Liver (tissue), 9 donors: ENCODE measurements around the gene ASIC4. TPM values are rescaled to one million over a fixed set of nuclear protein-coding genes. Genes with fewer than 3 reads are reported as not detected.

Source experiments
- DNase-seq: peaks from one replicate; pipeline ENCODE4 v3.0.0-alpha.2; 2017; ENCODE audit warnings: low spot score
- H3K27ac ChIP-seq, 2 donors: one replicate each; pipeline ENCODE4 v1.7.0; 2013; ENCODE audit warnings: inconsistent platforms in 2 of 2, low read length in 2 of 2, control low read depth in 1 of 2, low read depth in 1 of 2, mild to moderate bottlenecking in 1 of 2
- H3K27me3 ChIP-seq, 4 donors: one replicate each; pipeline versions ENCODE4 v1.6.1 to v1.7.0; 2013; ENCODE audit warnings: low read length in 3 of 4, inconsistent platforms in 1 of 4, mild to moderate bottlenecking in 1 of 4, moderate library complexity in 1 of 4; ENCODE audit not compliant: control insufficient read depth in 4 of 4, insufficient read depth in 4 of 4
- H3K36me3 ChIP-seq, 4 donors: one replicate each; pipeline versions ENCODE4 v1.6.1 to v1.7.0; 2013; ENCODE audit warnings: low read length in 3 of 4, mild to moderate bottlenecking in 3 of 4, low read depth in 1 of 4, moderate library complexity in 1 of 4; ENCODE audit not compliant: control insufficient read depth in 4 of 4, insufficient read depth in 3 of 4
- H3K4me1 ChIP-seq, 4 donors: one replicate each; pipeline versions ENCODE4 v1.6.1 to v1.7.0; 2013; ENCODE audit warnings: low read length in 3 of 4, mild to moderate bottlenecking in 3 of 4, moderate library complexity in 1 of 4; ENCODE audit not compliant: control insufficient read depth in 4 of 4, insufficient read depth in 4 of 4
- H3K4me3 ChIP-seq, 3 donors: one replicate each; pipeline versions ENCODE4 v1.6.1 to v1.7.0; 2013; ENCODE audit warnings: low read length in 3 of 3, control low read depth in 1 of 3, low read depth in 1 of 3, mild to moderate bottlenecking in 1 of 3
- H3K9ac ChIP-seq, 2 donors: one replicate each; pipeline ENCODE4 v1.7.0; 2013; ENCODE audit warnings: low read length in 2 of 2, mild to moderate bottlenecking in 2 of 2, moderate library complexity in 2 of 2, control low read depth in 1 of 2, low read depth in 1 of 2
- H3K9me3 ChIP-seq, 4 donors: one replicate each; pipeline versions ENCODE4 v1.6.1 to v1.7.0; 2013; ENCODE audit warnings: low read length in 3 of 4; ENCODE audit not compliant: control insufficient read depth in 4 of 4
- FOXA1 ChIP-seq: IDR thresholded peaks from 2 replicates; pipeline ENCODE4 v1.6.1; 2016; ENCODE audit warnings: antibody characterized with exemption
- GABPA ChIP-seq, 2 donors: IDR thresholded peaks in 1 of 2; conservative IDR thresholded peaks in 1 of 2; 2 replicates each; pipeline ENCODE4 v1.6.1; 2016; ENCODE audit warnings: antibody characterized with exemption in 2 of 2, mild to moderate bottlenecking in 1 of 2, moderate library complexity in 1 of 2
- HNF4A ChIP-seq, 2 donors: conservative IDR thresholded peaks; 2 replicates each; pipeline ENCODE4 v1.6.1; 2016; ENCODE audit warnings: antibody characterized with exemption in 2 of 2, mild to moderate bottlenecking in 2 of 2
- JUND ChIP-seq, 2 donors: IDR thresholded peaks; 2 replicates each; pipeline ENCODE4 v1.6.1; 2016; ENCODE audit warnings: antibody characterized with exemption in 2 of 2
- NR2F2 ChIP-seq: IDR thresholded peaks from 2 replicates; pipeline ENCODE4 v1.6.1; 2016; ENCODE audit warnings: antibody characterized with exemption
- RXRA ChIP-seq, 2 donors: IDR thresholded peaks; 2 replicates each; pipeline ENCODE4 v1.6.1; 2017 to 2018; ENCODE audit warnings: antibody characterized with exemption in 2 of 2, mild to moderate bottlenecking in 1 of 2
- TAF1 ChIP-seq: conservative IDR thresholded peaks from 2 replicates; pipeline ENCODE4 v1.6.1; 2016; ENCODE audit warnings: antibody characterized with exemption, mild to moderate bottlenecking
- YY1 ChIP-seq: IDR thresholded peaks from 2 replicates; pipeline ENCODE4 v1.6.1; 2016; ENCODE audit warnings: antibody characterized with exemption, mild to moderate bottlenecking
- WGBS: extraction: QIAGEN DNeasy Blood & Tissue Kit; methylation state at CpG from one replicate; pipeline ENCODE4 v1.1.7; 2013; 5-methylcytosine and 5-hydroxymethylcytosine counted together
- polyA plus RNA-seq, 2 donors: library from polyadenylated mRNA; stranded (reverse) in 1 of 2; unstranded in 1 of 2; fragments of 200-250 nt in 1 of 2; fragments of >200 nt in 1 of 2; fragmentation: Nextera tagmentation in 1 of 2; extraction: Ambion mirVana in 1 of 2; gene quantifications; one replicate each; pipeline versions ENCODE4 v1.2.1 to v1.2.3, GENCODE V29; 2013 to 2015
- total RNA-seq, 2 donors: library from RNA; depleted of rRNA; stranded (reverse); fragments of >200 nt; gene quantifications; one replicate each; pipeline ENCODE4 v1.2.3, GENCODE V29; 2014
- TF ChIP-seq, protein P1 (sequence below): IDR thresholded peaks from 2 replicates; pipeline ENCODE4 v1.6.1; 2016; ENCODE audit warnings: antibody characterized with exemption
- TF ChIP-seq, protein P2 (sequence below): IDR thresholded peaks from 2 replicates; pipeline ENCODE4 v1.6.1; 2016; ENCODE audit warnings: antibody characterized with exemption
- TF ChIP-seq, protein P3 (sequence below): fragments of 150-350 bp; IDR thresholded peaks from 2 replicates; pipeline ENCODE4 v1.5.1; 2017; ENCODE audit warnings: improper control_type of control experiment, low read depth, low read length; ENCODE audit not compliant: missing input control
- TF ChIP-seq, protein P4 (sequence below): IDR thresholded peaks from 2 replicates; pipeline ENCODE4 v1.6.1; 2016; ENCODE audit warnings: antibody characterized with exemption, mild to moderate bottlenecking
- TF ChIP-seq, protein P5 (sequence below): IDR thresholded peaks from 2 replicates; pipeline ENCODE4 v1.6.1; 2016; ENCODE audit warnings: antibody characterized with exemption
- donor health status: healthy.
- donor health status: healthy.
- donor health status: healthy.
- donor health status: healthy.
- donor health status: healthy.

ASIC4 gene
- total and polyA plus RNA-seq, 4 donors, result 0.08 to 1.5 TPM; not detected in 2

DNA sequence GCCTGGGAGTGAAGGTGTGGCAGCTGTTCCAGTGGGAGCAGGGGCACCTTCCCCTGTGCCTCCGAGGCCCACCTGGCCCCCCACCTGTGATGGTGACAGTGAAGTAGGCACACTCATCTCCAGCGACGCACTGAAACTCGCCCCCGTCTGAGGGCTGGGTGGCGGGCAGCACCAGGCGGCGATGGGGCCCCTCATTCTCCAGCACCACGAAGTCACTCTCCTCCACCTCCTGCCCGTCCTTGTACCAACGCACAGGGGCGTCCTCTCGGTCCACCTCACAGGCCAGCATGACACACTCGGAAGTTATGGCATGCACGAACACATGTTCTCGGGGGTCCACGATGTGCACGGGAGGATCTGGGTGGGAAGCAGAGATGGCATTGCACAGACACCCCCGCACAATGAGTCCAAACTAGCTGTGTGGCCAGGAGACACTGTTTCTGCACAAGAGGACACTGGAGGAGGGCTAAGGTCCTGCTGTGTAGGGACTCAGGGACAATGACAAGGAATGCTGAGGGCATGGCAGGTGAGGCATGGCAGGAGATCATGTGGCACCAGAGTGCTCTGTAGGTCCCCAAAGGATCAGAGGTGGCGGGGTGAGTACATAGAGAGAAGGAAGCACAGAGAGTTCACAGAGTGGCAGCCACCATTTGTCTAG is 49.1 kb downstream of the ASIC4 start:
- H3K27ac ChIP-seq, result no peak overlapping the region
- H3K9ac ChIP-seq, result no peak overlapping the region
- no peak for DNase-seq
- no peaks in the 10 kb centered on the region for H3K27me3 ChIP-seq
- H3K9me3 ChIP-seq, result no peaks in the 10 kb centered on the region
- 95% methylated on average over 20 of the region's 20 CpGs for WGBS
- TF ChIP-seq FOXA1, result no peak
- TF ChIP-seq, protein P1, sequence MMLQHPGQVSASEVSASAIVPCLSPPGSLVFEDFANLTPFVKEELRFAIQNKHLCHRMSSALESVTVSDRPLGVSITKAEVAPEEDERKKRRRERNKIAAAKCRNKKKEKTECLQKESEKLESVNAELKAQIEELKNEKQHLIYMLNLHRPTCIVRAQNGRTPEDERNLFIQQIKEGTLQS, result no peak
- no peak for TF ChIP-seq HNF4A (conservative IDR thresholded peaks at IDR 0.05)
- TF ChIP-seq, protein P2, sequence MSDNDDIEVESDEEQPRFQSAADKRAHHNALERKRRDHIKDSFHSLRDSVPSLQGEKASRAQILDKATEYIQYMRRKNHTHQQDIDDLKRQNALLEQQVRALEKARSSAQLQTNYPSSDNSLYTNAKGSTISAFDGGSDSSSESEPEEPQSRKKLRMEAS, result no peak
- TF ChIP-seq GABPA (IDR thresholded peaks at IDR 0.05 in 1 of 2, conservative IDR thresholded peaks at IDR 0.05 in 1 of 2), result no peak
- TF ChIP-seq, protein P3, sequence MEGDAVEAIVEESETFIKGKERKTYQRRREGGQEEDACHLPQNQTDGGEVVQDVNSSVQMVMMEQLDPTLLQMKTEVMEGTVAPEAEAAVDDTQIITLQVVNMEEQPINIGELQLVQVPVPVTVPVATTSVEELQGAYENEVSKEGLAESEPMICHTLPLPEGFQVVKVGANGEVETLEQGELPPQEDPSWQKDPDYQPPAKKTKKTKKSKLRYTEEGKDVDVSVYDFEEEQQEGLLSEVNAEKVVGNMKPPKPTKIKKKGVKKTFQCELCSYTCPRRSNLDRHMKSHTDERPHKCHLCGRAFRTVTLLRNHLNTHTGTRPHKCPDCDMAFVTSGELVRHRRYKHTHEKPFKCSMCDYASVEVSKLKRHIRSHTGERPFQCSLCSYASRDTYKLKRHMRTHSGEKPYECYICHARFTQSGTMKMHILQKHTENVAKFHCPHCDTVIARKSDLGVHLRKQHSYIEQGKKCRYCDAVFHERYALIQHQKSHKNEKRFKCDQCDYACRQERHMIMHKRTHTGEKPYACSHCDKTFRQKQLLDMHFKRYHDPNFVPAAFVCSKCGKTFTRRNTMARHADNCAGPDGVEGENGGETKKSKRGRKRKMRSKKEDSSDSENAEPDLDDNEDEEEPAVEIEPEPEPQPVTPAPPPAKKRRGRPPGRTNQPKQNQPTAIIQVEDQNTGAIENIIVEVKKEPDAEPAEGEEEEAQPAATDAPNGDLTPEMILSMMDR, result no peak
- TF ChIP-seq TAF1, result no peak
- no peak for TF ChIP-seq NR2F2
- TF ChIP-seq YY1, result no peak
- TF ChIP-seq RXRA (IDR thresholded peaks at IDR 0.05), result no peak
- TF ChIP-seq, protein P4, sequence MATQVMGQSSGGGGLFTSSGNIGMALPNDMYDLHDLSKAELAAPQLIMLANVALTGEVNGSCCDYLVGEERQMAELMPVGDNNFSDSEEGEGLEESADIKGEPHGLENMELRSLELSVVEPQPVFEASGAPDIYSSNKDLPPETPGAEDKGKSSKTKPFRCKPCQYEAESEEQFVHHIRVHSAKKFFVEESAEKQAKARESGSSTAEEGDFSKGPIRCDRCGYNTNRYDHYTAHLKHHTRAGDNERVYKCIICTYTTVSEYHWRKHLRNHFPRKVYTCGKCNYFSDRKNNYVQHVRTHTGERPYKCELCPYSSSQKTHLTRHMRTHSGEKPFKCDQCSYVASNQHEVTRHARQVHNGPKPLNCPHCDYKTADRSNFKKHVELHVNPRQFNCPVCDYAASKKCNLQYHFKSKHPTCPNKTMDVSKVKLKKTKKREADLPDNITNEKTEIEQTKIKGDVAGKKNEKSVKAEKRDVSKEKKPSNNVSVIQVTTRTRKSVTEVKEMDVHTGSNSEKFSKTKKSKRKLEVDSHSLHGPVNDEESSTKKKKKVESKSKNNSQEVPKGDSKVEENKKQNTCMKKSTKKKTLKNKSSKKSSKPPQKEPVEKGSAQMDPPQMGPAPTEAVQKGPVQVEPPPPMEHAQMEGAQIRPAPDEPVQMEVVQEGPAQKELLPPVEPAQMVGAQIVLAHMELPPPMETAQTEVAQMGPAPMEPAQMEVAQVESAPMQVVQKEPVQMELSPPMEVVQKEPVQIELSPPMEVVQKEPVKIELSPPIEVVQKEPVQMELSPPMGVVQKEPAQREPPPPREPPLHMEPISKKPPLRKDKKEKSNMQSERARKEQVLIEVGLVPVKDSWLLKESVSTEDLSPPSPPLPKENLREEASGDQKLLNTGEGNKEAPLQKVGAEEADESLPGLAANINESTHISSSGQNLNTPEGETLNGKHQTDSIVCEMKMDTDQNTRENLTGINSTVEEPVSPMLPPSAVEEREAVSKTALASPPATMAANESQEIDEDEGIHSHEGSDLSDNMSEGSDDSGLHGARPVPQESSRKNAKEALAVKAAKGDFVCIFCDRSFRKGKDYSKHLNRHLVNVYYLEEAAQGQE, result no peak
- TF ChIP-seq, protein P5, sequence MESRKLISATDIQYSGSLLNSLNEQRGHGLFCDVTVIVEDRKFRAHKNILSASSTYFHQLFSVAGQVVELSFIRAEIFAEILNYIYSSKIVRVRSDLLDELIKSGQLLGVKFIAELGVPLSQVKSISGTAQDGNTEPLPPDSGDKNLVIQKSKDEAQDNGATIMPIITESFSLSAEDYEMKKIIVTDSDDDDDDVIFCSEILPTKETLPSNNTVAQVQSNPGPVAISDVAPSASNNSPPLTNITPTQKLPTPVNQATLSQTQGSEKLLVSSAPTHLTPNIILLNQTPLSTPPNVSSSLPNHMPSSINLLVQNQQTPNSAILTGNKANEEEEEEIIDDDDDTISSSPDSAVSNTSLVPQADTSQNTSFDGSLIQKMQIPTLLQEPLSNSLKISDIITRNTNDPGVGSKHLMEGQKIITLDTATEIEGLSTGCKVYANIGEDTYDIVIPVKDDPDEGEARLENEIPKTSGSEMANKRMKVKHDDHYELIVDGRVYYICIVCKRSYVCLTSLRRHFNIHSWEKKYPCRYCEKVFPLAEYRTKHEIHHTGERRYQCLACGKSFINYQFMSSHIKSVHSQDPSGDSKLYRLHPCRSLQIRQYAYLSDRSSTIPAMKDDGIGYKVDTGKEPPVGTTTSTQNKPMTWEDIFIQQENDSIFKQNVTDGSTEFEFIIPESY, result no peak
- no peak for TF ChIP-seq JUND (IDR thresholded peaks at IDR 0.05)
- no peak overlapping the region for H3K4me3 ChIP-seq
- H3K36me3 ChIP-seq, result peaks cover 0 to 6% (median 2%) of the 10 kb centered on the region in 4 donors
- H3K4me1 ChIP-seq, result no peaks in the 10 kb centered on the region
